ENCODE data around the gene CEACAM3.
A peak's percentile ranks its signal among the peaks of the same experiment; 100 is the strongest.

GRCh38 chr19:41859618-41860418 is 63.4 kb downstream of the CEACAM3 start, which contains the start of gene RPS19:
- 0 out of 2 replicates have a peak, but pooled peaks have one; percentile 7 for TF ChIP-seq CTCF (IDR thresholded peaks at IDR 0.05; ENCODE audit: low read length)
- TF ChIP-seq EZH2 (IDR thresholded peaks at IDR 0.05; ENCODE audit: borderline replicate concordance, low read length) = no peak

Measured in OCI-LY1 (cell line).